GM21737 (cell line): Measurements from ENCODE around the gene BZW2.

Source experiments
- ATAC-seq: cut with Tn5 transposase; IDR thresholded peaks from one replicate; pipeline ENCODE4 v1.9.1; 2021; ENCODE audit warnings: mild to moderate bottlenecking, moderate library complexity; ENCODE audit not compliant: unreplicated experiment

BZW2 gene

GRCh38 chr7:16712916-16713315 is 66.9 kb downstream of the BZW2 start:
- ATAC-seq = no peak

DNA sequence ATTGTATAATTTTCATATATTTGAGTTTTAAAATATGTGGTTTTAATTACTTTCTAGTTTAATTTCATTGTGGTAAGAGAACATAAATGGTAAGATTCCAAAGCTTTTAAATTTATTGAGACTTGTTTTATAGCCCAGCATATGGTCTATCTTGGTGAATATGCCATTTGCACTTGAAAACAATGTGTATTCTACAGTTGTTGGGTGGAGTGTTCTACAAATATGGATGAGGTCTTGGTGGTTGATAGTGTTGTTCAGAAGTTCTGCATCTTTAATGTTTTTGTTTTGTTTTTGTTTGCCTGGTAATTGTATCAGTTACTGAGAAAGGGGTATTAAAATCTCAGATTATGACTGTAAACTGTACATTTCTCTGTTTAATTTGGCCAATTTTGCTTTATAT is 69.9 kb downstream of the BZW2 start:
- no peak for ATAC-seq

DNA sequence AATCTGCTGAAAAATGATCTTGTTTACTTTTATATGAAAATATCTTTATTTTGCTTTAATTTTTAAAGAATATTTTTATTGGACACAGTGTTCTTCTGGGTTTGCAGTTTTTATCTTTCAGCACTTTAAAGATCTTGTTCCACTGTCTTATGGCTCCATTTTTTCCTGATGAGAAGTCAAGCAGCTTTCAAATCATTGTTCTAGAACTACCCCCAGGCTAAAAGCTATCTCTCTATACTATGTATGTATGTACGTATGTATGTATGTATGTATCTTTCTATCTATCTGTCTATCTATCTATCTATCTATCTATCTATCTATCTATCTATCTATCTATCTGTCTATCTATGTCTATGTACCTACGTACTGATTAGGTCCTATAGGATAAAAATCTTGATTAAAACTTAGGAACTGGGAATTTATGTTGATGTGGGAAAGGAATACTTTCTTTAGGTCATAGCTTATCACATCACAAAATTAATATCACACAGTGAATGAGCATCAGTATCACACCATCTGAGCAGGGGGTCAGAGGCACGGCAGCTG is 72.2 kb downstream of the BZW2 start:
- ATAC-seq = no peak

DNA sequence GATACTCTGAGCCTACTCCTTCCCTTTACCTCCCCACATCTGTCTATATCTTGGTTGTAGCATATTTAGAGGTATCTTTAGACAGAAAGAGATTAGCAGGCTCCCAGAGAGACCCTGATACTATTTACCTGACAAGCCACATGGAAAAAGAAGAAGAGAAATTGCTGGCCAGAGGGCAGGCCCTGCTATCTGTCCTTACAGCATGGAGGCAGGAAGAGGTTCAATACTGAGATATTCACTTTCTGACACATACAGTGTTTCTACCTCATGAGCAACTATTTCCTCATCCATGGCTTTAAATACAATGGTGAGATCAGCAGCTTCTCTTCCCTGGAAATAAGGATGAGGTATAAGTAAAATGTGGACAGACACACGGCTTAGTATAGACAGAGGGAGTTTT is 73.7 kb downstream of the BZW2 start:
- no peak for ATAC-seq

- no peak for ATAC-seq
Observed at GRCh38 chr7:16721541-16721940, 75.6 kb downstream of the BZW2 start.

DNA sequence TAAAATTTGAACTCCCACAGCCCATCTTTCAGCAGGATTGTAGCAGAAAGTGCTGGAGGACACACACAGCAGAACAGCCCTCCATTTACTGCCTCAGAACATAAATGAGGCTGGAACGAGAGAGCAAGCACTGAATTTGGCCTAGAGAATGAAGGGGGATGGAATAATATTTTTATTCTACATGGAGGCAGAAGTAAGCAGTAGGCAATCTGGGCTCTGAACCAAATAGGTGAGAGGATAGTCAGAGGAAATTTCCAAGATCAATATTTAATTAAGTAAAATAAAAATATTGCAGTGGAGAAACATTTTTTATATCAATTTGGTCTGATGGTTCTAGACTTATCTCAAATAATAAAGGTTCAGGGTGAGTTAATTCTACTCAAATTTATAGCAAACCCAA is 78.4 kb downstream of the BZW2 start:
- ATAC-seq = no peak

- ATAC-seq = no peak
Observed at GRCh38 chr7:16726189-16726588, 80.2 kb downstream of the BZW2 start.

- no peak for ATAC-seq
Observed at GRCh38 chr7:16727736-16728135, 81.8 kb downstream of the BZW2 start.

DNA sequence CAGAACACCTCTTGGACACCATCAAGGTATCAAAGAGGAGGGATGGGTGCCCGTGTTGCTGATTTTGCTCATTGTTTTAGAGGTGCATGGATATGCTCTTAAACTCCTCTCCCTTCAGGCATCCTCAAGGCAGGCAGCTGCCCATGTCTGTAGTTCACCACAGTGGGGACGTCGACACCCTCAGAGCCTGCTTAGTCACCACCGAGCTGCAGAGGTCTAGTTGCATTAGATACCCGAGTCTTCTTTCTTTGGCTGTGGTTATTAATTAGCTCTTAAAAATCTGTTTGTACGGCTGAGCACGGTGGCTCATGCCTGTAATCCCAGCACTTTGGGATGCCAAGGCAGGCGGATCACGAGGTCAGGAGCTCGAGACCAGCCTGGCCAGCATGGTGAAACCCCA is 82.8 kb downstream of the BZW2 start:
- ATAC-seq = no peak

DNA sequence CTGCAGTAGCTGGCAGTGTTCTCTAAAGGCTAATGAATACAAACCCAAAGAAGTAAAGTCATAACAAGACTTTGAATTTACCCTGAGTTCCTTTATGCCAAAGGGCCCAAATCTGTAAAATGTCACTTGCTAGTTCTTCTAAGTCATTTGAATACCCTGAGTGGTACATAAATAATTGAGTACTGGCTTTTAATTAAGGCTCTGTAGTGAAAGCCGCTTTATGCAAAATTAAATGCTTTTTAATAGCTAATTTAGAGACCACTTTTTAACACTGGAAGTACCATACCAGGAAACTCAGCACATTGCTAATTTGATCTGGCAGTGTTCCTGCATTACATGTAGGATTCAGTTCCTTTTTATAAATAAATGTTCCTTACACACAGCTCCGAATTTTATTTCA is 83.6 kb downstream of the BZW2 start:
- no peak for ATAC-seq

GRCh38 chr7:16730937-16731336 is 85.0 kb downstream of the BZW2 start:
- no peak for ATAC-seq

DNA sequence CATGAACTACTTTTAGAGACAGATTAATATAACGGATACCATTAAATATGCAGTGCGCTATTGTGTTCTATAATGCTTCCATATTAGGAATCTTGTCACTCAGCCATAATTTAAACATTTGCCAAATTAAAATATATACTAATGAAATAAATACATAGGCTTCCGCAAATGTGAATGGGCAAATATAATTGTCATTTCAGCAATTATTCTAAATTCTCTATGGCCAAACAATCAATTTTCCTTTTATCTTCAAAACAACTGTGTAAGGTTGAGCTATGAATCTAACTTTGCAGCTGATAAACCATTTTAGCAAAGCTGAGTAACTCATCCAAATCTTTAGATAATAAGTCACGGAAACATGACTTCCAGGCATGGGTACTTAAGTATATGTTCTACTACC is 86.8 kb downstream of the BZW2 start:
- no peak for ATAC-seq

- ATAC-seq = no peak
Observed at GRCh38 chr7:16734148-16734726, 88.3 kb downstream of the BZW2 start.

DNA sequence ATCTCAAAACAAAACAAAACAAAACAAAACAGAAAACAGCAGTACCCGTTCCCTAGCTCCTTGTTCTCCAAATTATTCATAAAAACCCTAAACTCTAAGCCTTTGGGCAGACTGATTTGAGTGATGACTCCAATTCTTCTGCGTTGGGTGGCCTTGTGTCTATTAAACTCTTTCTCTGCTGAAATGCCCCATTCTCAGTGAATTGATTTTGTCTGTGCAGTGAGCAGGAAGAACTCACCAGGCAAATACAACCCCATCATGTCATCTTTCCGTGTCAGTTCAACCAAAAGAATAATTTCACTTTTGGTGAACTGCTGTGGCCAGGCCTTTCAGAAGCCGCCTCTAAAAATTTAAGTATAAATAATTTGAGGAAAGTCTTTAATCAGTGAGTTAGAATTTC is 89.0 kb downstream of the BZW2 start:
- ATAC-seq = no peak

DNA sequence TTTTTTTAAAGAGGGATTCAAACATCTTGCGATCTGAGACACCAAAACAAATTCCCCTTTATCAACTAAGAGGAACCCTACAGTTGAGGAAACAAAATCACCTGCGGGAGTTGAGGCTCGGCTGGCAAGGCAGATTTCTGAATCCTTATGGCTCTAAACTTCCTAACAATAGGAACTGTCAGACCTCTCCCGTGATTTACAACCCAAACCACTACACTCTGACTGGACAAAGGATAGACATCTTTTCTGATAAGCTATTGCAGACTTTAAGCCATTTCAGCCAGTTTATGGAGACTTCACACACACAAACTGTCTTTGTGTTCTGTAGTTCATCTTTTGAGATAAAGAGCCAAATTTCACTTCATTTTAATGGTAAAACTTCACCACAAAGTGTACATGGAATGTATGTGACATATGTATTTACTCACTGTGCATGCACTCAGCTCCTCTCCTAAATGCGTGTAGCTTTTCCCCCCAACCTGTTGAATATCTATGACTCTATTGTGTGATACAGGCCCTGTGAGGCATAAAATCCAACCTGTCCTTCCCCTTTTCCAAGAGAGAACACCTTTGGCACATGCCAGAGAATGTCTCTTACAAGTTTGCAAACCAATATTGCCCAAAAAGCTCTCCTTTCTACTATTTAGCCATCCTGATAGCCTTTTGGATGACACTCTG is 92.2 kb downstream of the BZW2 start:
- no peak for ATAC-seq

DNA sequence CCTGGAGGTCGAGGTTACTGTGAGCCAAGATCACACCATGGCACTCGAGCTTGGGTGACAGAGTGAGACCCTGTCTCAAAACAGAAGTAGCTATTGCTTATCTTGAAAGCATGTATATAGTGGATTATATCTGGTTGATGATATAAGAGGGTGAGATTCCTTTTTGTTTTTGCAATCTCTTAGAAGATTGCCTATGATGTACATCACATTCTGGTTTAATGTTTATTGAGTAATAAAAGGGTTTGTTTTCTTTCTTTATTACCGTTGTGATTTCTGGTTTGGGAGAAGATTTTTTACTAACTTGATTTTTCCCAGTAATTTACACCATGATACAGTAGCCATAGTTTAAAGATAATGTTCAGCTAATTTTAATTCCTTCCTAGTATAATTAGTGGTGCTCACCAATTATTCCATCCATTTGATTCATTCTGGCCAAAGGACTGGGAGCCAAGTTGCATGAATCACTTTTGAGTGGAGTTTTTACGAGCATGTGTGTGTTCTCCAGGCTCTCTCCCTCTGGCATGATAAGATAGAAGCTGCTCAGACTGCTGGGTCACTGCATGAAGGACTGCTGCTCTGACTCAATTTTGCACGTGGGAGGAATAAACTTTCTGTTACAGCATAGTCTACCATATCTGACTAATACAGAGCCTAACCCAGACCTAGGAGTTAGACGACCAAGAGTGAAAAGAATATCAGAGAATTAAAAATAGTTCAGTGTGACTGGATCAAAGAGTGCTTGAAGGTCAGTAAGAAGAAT is 94.1 kb downstream of the BZW2 start:
- ATAC-seq = no peak

GRCh38 chr7:16740623-16740953 is 94.6 kb downstream of the BZW2 start:
- no peak for ATAC-seq

DNA sequence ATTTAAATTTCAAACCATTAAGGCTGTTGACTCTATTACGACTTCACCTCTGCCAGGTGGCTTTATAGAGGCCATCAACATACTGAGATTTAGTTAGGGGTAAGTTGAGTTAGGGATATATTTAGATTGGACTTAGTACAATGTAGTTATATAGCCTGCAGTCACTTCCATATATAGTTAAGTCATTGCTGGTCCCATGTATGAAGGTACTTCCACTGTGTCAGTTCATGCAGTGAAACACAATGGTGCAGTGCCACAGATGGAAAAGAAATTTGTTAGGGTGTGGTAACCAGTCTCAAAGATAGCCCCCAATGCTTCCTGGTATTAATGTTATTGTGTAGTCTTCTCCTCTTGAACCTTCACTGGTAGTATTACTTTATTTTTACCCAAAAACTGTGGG is 95.0 kb downstream of the BZW2 start:
- ATAC-seq = no peak

DNA sequence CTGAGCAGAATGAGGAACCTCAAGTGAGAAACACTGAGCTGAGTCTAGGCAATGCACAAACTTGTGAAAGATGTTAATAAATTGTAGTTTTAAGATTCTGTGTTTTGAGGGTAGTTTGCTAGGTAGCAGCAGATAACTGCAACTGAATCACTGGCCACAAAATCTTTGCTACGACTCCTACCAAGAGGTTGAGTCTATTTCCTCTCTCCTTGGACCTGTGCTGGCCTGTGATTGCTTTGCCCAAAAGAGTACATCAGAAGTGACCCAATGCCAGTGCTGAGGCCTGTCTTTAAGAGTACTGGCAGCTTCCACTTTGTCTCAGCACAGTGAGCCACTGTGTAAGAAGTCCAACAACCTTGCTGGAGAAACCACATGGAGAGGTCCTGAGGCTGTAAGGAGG is 95.7 kb downstream of the BZW2 start:
- no peak for ATAC-seq

- ATAC-seq = no peak
Observed at GRCh38 chr7:16742547-16742946, 96.6 kb downstream of the BZW2 start.

GRCh38 chr7:16743236-16743635 is 97.3 kb downstream of the BZW2 start:
- no peak for ATAC-seq
